Measurements from ENCODE around the gene ZNF605.

DNA sequence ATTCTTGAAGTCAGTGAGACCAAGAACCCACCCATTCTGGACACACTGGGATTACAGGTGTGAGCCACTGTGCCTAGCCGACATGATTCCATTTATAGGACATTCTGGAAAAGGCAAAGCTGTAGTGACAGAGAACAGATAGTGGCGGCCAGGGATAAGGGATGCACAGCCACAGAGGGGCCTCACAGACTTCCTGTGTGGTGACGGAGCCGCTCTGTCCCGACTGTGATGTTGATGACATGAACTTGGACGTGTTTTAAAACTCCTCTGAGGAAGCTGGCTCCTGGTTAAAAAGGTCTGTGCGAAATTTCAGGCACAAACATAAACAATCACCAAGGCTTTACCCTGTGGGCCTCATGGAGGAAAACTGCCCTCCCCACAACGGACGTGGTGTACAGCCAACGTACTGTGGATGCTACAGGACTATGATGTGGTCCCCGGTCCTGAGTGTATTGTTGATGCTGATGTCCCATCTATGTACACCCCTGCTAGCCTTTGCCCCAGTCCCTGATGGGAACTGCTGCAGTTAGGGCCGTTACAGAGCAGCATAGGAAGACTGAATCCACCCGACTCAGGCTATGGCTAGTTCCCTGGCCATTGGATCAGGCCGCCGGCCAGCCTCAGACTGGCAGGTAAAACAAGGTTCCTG is 15.9 kb downstream of the ZNF605 start:
- TF ChIP-seq EZH2phosphoT487 (IDR thresholded peaks at IDR 0.05; ENCODE audit: borderline replicate concordance, low read length) (no peak), EZH2 (IDR thresholded peaks at IDR 0.05; ENCODE audit: low read length, unreplicated experiment) (no peak)
- TF ChIP-seq, protein P1, sequence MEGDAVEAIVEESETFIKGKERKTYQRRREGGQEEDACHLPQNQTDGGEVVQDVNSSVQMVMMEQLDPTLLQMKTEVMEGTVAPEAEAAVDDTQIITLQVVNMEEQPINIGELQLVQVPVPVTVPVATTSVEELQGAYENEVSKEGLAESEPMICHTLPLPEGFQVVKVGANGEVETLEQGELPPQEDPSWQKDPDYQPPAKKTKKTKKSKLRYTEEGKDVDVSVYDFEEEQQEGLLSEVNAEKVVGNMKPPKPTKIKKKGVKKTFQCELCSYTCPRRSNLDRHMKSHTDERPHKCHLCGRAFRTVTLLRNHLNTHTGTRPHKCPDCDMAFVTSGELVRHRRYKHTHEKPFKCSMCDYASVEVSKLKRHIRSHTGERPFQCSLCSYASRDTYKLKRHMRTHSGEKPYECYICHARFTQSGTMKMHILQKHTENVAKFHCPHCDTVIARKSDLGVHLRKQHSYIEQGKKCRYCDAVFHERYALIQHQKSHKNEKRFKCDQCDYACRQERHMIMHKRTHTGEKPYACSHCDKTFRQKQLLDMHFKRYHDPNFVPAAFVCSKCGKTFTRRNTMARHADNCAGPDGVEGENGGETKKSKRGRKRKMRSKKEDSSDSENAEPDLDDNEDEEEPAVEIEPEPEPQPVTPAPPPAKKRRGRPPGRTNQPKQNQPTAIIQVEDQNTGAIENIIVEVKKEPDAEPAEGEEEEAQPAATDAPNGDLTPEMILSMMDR (conservative IDR thresholded peaks at IDR 0.05; ENCODE audit: low read depth, low read length) = no peak

Data from PC-3 (cell line).